ENCODE results near the gene RMDN2. TPM values are rescaled to one million over a fixed set of nuclear protein-coding genes. Genes with fewer than 3 reads are reported as not detected.

The RMDN2 gene
- polyA plus RNA-seq, 1 donor (not counting 4 experiments of a cell fraction or from before 2014, with no cell fraction given): 9.3 TPM

DNA sequence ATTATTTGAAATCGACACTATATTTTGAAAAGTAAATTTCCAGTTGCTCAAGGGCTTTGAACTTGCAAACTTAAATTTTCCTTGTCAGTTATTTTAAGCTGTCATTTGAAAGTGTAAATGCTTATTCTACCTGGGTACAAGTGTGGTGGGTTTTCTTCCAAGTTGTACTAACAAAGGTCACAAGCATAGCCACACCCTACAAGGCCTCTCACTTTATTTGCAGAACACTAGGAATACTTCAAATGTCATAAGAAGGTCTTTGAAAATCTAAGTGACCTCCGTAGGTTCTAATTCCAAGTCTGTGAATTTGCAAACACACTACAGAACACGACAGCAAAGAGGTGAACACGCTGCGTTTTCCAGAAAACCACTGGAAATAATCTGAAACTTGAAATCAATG, 9.3 kb upstream of the RMDN2 start:
- Histone ChIP-seq H3K27me3 (ENCODE audit: control insufficient read depth, extremely low read depth, insufficient read depth, low read length) (no peaks in the 10 kb centered on the region), H4K20me1 (ENCODE audit: control insufficient read depth, extremely low read depth, insufficient read depth, low read length) (no peaks in the 10 kb centered on the region), H3K4me2 (ENCODE audit: control insufficient read depth, extremely low read depth, insufficient read depth, low read depth, low read length) (no peak overlapping the region), H3K36me3 (ENCODE audit: control insufficient read depth in 2 of 2, extremely low read depth in 1 of 2, insufficient read depth in 2 of 2, low read length in 2 of 2) (no peaks in the 10 kb centered on the region), H3K79me2 (ENCODE audit: control insufficient read depth, insufficient read depth, low read length) (no peaks in the 10 kb centered on the region), H3K9me1 (ENCODE audit: control insufficient read depth, extremely low read depth, insufficient read depth, low read length) (no peaks in the 10 kb centered on the region), H3K4me1 (ENCODE audit: control insufficient read depth, extremely low read depth, insufficient read depth, low read length) (peaks cover 24% of the 10 kb centered on the region), H2AFZ (ENCODE audit: control insufficient read depth, low read length) (no peak overlapping the region), H3K9me3 (ENCODE audit: control insufficient read depth, low read depth, low read length) (no peaks in the 10 kb centered on the region), H3K27ac (ENCODE audit: control insufficient read depth, insufficient read depth, low read length) (no peak overlapping the region), H3K9ac (ENCODE audit: control insufficient read depth, extremely low read depth, insufficient read depth, low read length) (no peak overlapping the region), H3K4me3 (ENCODE audit: control insufficient read depth in 2 of 3, extremely low read depth in 1 of 3, insufficient read depth in 2 of 3, low read depth in 1 of 3, low read length in 3 of 3) (no peak overlapping the region)
- DNase-seq (ENCODE audit: low read depth, low spot score): no peak
- TF ChIP-seq EZH2 (IDR thresholded peaks at IDR 0.05; ENCODE audit: low read length) (no peak), CTCF (optimal IDR thresholded peaks at IDR 0.05 in 1 of 3, IDR thresholded peaks at IDR 0.05 in 1 of 3, conservative IDR thresholded peaks at IDR 0.05 in 1 of 3; ENCODE audit: extremely low read depth in 1 of 3, insufficient read depth in 2 of 3, low read length in 3 of 3) (no peak)
- dilution Hi-C loops (cut with MboI; ENCODE audit: extremely low pct_ligation_motif_present, low sequenced_read_pairs): no loop called here
- no peak for FAIRE-seq

DNA sequence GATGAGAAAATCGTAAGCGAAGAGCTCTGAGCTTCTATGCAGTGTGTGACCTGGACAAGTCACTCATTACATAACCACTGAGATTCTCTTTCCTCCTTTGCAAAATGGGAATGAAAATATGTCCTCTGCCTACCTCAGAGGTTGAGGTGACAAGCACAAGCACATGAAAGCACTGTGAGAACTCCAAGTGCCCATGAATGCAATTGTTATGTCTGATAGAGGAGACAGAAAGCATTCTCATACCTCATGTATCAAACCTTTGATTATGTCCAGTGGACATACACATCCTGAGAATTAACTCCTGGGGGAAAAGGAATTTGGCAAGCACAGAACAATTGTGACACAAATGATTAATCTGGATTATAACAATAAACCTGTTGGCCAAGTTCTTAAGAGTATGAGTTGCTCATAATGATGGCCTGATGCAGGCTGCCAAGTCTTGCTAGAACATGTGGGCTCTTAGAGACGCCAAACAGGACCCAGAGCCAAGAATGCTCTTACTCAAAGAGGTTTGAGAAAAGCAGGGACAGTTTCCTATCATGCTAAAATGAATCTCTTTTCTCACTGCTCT, 8.5 kb upstream of the RMDN2 start:
- Histone ChIP-seq H3K27ac (ENCODE audit: control insufficient read depth, insufficient read depth, low read length) (peak overlapping the region; percentile 47), H3K9me1 (ENCODE audit: control insufficient read depth, extremely low read depth, insufficient read depth, low read length) (no peaks in the 10 kb centered on the region), H3K4me2 (ENCODE audit: control insufficient read depth, extremely low read depth, insufficient read depth, low read depth, low read length) (peak overlapping the region; percentile 74), H3K9ac (ENCODE audit: control insufficient read depth, extremely low read depth, insufficient read depth, low read length) (no peak overlapping the region), H3K4me1 (ENCODE audit: control insufficient read depth, extremely low read depth, insufficient read depth, low read length) (peaks cover 24% of the 10 kb centered on the region), H3K9me3 (ENCODE audit: control insufficient read depth, low read depth, low read length) (no peaks in the 10 kb centered on the region), H3K27me3 (ENCODE audit: control insufficient read depth, extremely low read depth, insufficient read depth, low read length) (no peaks in the 10 kb centered on the region), H3K79me2 (ENCODE audit: control insufficient read depth, insufficient read depth, low read length) (no peaks in the 10 kb centered on the region), H2AFZ (ENCODE audit: control insufficient read depth, low read length) (no peak overlapping the region), H3K4me3 (ENCODE audit: control insufficient read depth in 2 of 3, extremely low read depth in 1 of 3, insufficient read depth in 2 of 3, low read depth in 1 of 3, low read length in 3 of 3) (peak overlapping the region in 2 of 3 experiments; percentile 30 to 40), H4K20me1 (ENCODE audit: control insufficient read depth, extremely low read depth, insufficient read depth, low read length) (no peaks in the 10 kb centered on the region), H3K36me3 (ENCODE audit: control insufficient read depth in 2 of 2, extremely low read depth in 1 of 2, insufficient read depth in 2 of 2, low read length in 2 of 2) (no peaks in the 10 kb centered on the region)
- FAIRE-seq: peak; percentile 95
- DNase-seq (ENCODE audit: low read depth, low spot score): peak; percentile 82
- dilution Hi-C loops (cut with MboI; ENCODE audit: extremely low pct_ligation_motif_present, low sequenced_read_pairs): no loop called here
- no peak for TF ChIP-seq CTCF (optimal IDR thresholded peaks at IDR 0.05 in 1 of 3, IDR thresholded peaks at IDR 0.05 in 1 of 3, conservative IDR thresholded peaks at IDR 0.05 in 1 of 3; ENCODE audit: extremely low read depth in 1 of 3, insufficient read depth in 2 of 3, low read length in 3 of 3)
- no peak for TF ChIP-seq EZH2 (IDR thresholded peaks at IDR 0.05; ENCODE audit: low read length)

Measured in keratinocyte (primary cell).